ENCODE results near the gene MEGF6. TPM values are rescaled to one million over a fixed set of nuclear protein-coding genes. Genes with fewer than 3 reads are reported as not detected.

MEGF6 gene
- total RNA-seq, 1 donor, result 85.4 TPM

DNA sequence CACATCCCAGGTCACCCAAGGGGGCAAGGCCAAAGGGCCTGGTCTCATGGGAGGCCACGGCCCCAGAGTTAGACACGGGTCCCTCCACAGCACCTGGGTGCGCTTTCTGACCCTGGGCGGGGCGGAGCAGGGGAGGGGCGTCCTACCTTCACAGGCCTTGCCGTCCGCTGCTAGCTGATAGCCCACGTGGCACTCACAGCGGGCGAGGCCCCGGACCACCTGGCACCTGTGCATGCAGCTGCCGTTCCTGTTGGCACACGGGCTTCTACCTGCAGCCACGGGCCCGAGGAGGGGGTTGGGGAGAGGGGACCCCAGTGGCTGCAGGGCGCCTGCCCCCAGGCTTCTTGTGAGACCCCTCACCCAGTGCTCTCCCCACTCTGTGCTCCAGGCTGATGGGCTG is 96.9 kb downstream of the MEGF6 start:
- H3K4me2 ChIP-seq (ENCODE audit: insufficient read depth, low read length), result no peak overlapping the region
- H3K4me1 ChIP-seq (ENCODE audit: insufficient read depth, low read length), result peaks cover 14% of the 10 kb centered on the region
- H4K20me1 ChIP-seq (ENCODE audit: insufficient read depth, low read length), result peaks cover 4% of the 10 kb centered on the region
- H3K4me3 ChIP-seq (ENCODE audit: insufficient read depth, low read length), result no peak overlapping the region
- H3K79me2 ChIP-seq (ENCODE audit: insufficient read depth, low read length), result no peaks in the 10 kb centered on the region
- no peak overlapping the region for H2AFZ ChIP-seq (ENCODE audit: low read length)
- H3K27me3 ChIP-seq (ENCODE audit: insufficient read depth, low read length), result no peaks in the 10 kb centered on the region
- H3K36me3 ChIP-seq (ENCODE audit: insufficient read depth, low read length), result no peaks in the 10 kb centered on the region
- no peak overlapping the region for H3K27ac ChIP-seq (ENCODE audit: low read depth, low read length)
- no peaks in the 10 kb centered on the region for H3K9me3 ChIP-seq (ENCODE audit: low read depth, low read length)
- no peak for DNase-seq (ENCODE audit: insufficient read length, low spot score, missing footprints)
- TF ChIP-seq, protein P1, sequence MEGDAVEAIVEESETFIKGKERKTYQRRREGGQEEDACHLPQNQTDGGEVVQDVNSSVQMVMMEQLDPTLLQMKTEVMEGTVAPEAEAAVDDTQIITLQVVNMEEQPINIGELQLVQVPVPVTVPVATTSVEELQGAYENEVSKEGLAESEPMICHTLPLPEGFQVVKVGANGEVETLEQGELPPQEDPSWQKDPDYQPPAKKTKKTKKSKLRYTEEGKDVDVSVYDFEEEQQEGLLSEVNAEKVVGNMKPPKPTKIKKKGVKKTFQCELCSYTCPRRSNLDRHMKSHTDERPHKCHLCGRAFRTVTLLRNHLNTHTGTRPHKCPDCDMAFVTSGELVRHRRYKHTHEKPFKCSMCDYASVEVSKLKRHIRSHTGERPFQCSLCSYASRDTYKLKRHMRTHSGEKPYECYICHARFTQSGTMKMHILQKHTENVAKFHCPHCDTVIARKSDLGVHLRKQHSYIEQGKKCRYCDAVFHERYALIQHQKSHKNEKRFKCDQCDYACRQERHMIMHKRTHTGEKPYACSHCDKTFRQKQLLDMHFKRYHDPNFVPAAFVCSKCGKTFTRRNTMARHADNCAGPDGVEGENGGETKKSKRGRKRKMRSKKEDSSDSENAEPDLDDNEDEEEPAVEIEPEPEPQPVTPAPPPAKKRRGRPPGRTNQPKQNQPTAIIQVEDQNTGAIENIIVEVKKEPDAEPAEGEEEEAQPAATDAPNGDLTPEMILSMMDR (IDR thresholded peaks at IDR 0.05; ENCODE audit: extremely low read depth, low read depth, low read length), result no peak

DNA sequence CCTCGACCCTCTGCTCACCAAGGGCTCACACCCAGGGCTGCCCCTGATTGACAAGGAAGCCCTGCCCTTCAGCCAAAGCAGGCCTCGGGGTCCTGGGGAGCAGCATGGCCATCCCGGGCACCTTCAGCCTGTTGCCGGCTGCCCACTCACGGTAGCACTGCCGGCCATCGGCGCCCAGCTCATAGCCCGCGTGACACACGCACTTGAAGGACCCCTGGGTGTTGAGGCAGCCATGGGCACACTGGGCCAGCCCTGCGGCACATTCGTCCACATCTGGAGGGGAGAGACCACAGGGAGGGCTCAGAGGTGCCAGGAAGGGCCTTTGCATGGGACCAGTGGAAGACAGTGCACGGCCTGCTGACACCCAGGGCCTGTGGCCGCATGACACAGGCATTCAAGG is 99.5 kb downstream of the MEGF6 start:
- no peak overlapping the region for H3K4me3 ChIP-seq (ENCODE audit: insufficient read depth, low read length)
- H3K27me3 ChIP-seq (ENCODE audit: insufficient read depth, low read length), result no peaks in the 10 kb centered on the region
- peaks cover 4% of the 10 kb centered on the region for H4K20me1 ChIP-seq (ENCODE audit: insufficient read depth, low read length)
- H3K36me3 ChIP-seq (ENCODE audit: insufficient read depth, low read length), result peaks cover 6% of the 10 kb centered on the region
- DNase-seq (ENCODE audit: insufficient read length, low spot score, missing footprints), result no peak
- no peak overlapping the region for H2AFZ ChIP-seq (ENCODE audit: low read length)
- H3K4me2 ChIP-seq (ENCODE audit: insufficient read depth, low read length), result no peak overlapping the region
- H3K27ac ChIP-seq (ENCODE audit: low read depth, low read length), result no peak overlapping the region
- H3K9me3 ChIP-seq (ENCODE audit: low read depth, low read length), result no peaks in the 10 kb centered on the region
- H3K4me1 ChIP-seq (ENCODE audit: insufficient read depth, low read length), result peaks cover 14% of the 10 kb centered on the region
- no peaks in the 10 kb centered on the region for H3K79me2 ChIP-seq (ENCODE audit: insufficient read depth, low read length)
- TF ChIP-seq, protein P1 (IDR thresholded peaks at IDR 0.05; ENCODE audit: extremely low read depth, low read depth, low read length), result no peak

DNA sequence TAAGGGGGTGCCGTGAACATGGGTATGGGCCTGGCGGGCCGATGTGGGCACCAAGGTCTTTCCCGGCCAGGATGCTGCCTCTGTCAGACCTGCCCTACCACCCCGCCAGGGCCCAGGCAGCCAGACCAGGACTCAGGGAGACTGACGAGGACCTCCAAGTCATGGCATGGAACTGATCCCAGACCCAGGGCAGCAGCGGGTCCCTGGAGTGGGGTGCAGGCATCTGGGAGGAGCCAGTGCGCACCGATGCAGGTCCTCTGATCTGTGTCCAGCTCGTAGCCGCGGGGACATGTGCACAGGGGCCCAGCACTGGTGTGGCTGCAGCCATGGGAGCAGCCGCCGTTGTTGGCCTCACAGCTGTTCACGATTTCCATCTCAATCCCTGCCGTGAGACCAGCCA is 100.0 kb downstream of the MEGF6 start:
- DNase-seq (ENCODE audit: insufficient read length, low spot score, missing footprints), result no peak
- Histone ChIP-seq H3K9me3 (ENCODE audit: low read depth, low read length) (no peaks in the 10 kb centered on the region), H4K20me1 (ENCODE audit: insufficient read depth, low read length) (peaks cover 4% of the 10 kb centered on the region), H3K4me2 (ENCODE audit: insufficient read depth, low read length) (no peak overlapping the region), H3K4me1 (ENCODE audit: insufficient read depth, low read length) (peaks cover 8% of the 10 kb centered on the region), H3K4me3 (ENCODE audit: insufficient read depth, low read length) (no peak overlapping the region), H3K27me3 (ENCODE audit: insufficient read depth, low read length) (no peaks in the 10 kb centered on the region), H3K79me2 (ENCODE audit: insufficient read depth, low read length) (no peaks in the 10 kb centered on the region), H3K27ac (ENCODE audit: low read depth, low read length) (no peak overlapping the region), H2AFZ (ENCODE audit: low read length) (no peak overlapping the region), H3K36me3 (ENCODE audit: insufficient read depth, low read length) (peaks cover 11% of the 10 kb centered on the region)
- TF ChIP-seq, protein P1 (IDR thresholded peaks at IDR 0.05; ENCODE audit: extremely low read depth, low read depth, low read length), result no peak

DNA sequence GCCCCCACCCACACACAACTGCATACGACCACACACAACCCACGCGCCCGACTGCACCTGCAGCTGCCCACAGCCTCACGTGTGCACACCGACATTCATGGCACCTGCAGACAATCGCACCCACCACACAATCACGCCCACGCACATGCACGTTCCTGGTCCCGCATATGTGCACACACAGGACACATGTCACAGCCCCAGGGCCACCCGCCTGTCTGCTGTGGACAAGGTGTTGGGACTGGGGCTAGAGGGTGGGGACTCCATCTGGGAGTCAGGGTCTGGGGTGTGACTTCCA is 100.4 kb downstream of the MEGF6 start:
- Histone ChIP-seq H3K27me3 (ENCODE audit: insufficient read depth, low read length) (no peaks in the 10 kb centered on the region), H3K4me3 (ENCODE audit: insufficient read depth, low read length) (no peak overlapping the region), H3K79me2 (ENCODE audit: insufficient read depth, low read length) (no peaks in the 10 kb centered on the region), H3K9me3 (ENCODE audit: low read depth, low read length) (no peaks in the 10 kb centered on the region), H3K27ac (ENCODE audit: low read depth, low read length) (no peak overlapping the region), H3K36me3 (ENCODE audit: insufficient read depth, low read length) (peaks cover 11% of the 10 kb centered on the region), H3K4me1 (ENCODE audit: insufficient read depth, low read length) (peaks cover 4% of the 10 kb centered on the region), H3K4me2 (ENCODE audit: insufficient read depth, low read length) (no peak overlapping the region), H4K20me1 (ENCODE audit: insufficient read depth, low read length) (peaks cover 4% of the 10 kb centered on the region), H2AFZ (ENCODE audit: low read length) (no peak overlapping the region)
- no peak for DNase-seq (ENCODE audit: insufficient read length, low spot score, missing footprints)
- TF ChIP-seq, protein P1 (IDR thresholded peaks at IDR 0.05; ENCODE audit: extremely low read depth, low read depth, low read length), result no peak
